ENCODE results near the gene URI1. TPM values are rescaled to one million over a fixed set of nuclear protein-coding genes. Genes with fewer than 3 reads are reported as not detected.

Gene URI1
- total RNA-seq, 1 experiment from 2014 or later: 56.0 TPM

- intact Hi-C loops (cut with micrococcal nuclease; ENCODE audit: unreplicated experiment): no loop called here
- no TSS peak for BruUV-seq (replicated peaks)
- H3K4me3 ChIP-seq: no peak overlapping the region
- no peak for DNase-seq
- H3K27me3 ChIP-seq (ENCODE audit: insufficient read depth, low read depth): peaks cover 30% of the 10 kb centered on the region
- no peak for TF ChIP-seq EZH2 (IDR thresholded peaks at IDR 0.05; ENCODE audit: low read depth)
- no peak for TF ChIP-seq CTCF (conservative IDR thresholded peaks at IDR 0.05)
- ChIA-PET POLR2A (ENCODE audit: unreplicated experiment) (no interaction called here), CTCF (no interaction called here)
- no peaks in the 10 kb centered on the region for H3K36me3 ChIP-seq (ENCODE audit: low read depth)
- H3K4me1 ChIP-seq (replicated peaks; ENCODE audit: insufficient read depth): no peaks in the 10 kb centered on the region
- no peaks in the 10 kb centered on the region for H4K20me1 ChIP-seq (ENCODE audit: insufficient read depth)
- no peaks in the 10 kb centered on the region for H3F3A ChIP-seq (ENCODE audit: insufficient read depth, low read depth)
- H3K79me2 ChIP-seq (ENCODE audit: low read depth): no peaks in the 10 kb centered on the region
- no peaks in the 10 kb centered on the region for H3K9me2 ChIP-seq (ENCODE audit: insufficient read depth)
- H3K27ac ChIP-seq: no peak overlapping the region
- H3K9me3 ChIP-seq (ENCODE audit: insufficient read depth, low read depth): no peaks in the 10 kb centered on the region
- H2AFZ ChIP-seq: no peak overlapping the region
- H3K4me2 ChIP-seq: no peak overlapping the region
These were observed 19.1 kb upstream of the URI1 start for GRCh38 chr19:29922972-29923371.

GRCh38 chr19:29923653-29924052 lies 18.4 kb upstream of the URI1 start:
- ChIA-PET CTCF (no interaction called here), POLR2A (ENCODE audit: unreplicated experiment) (no interaction called here)
- no peak for DNase-seq
- no peaks in the 10 kb centered on the region for H4K20me1 ChIP-seq (ENCODE audit: insufficient read depth)
- no peak overlapping the region for H3K4me2 ChIP-seq
- no peaks in the 10 kb centered on the region for H3K36me3 ChIP-seq (ENCODE audit: low read depth)
- no peaks in the 10 kb centered on the region for H3K9me3 ChIP-seq (ENCODE audit: insufficient read depth, low read depth)
- no peaks in the 10 kb centered on the region for H3K79me2 ChIP-seq (ENCODE audit: low read depth)
- peaks cover 29% of the 10 kb centered on the region for H3K27me3 ChIP-seq (ENCODE audit: insufficient read depth, low read depth)
- intact Hi-C loops (cut with micrococcal nuclease; ENCODE audit: unreplicated experiment): no loop called here
- no peaks in the 10 kb centered on the region for H3K9me2 ChIP-seq (ENCODE audit: insufficient read depth)
- H2AFZ ChIP-seq: no peak overlapping the region
- TF ChIP-seq CTCF (conservative IDR thresholded peaks at IDR 0.05): no peak
- no peak for TF ChIP-seq EZH2 (IDR thresholded peaks at IDR 0.05; ENCODE audit: low read depth)
- BruUV-seq (replicated peaks): no TSS peak
- no peaks in the 10 kb centered on the region for H3K4me1 ChIP-seq (replicated peaks; ENCODE audit: insufficient read depth)
- H3K4me3 ChIP-seq: no peak overlapping the region
- no peak overlapping the region for H3K27ac ChIP-seq
- H3F3A ChIP-seq (ENCODE audit: insufficient read depth, low read depth): no peaks in the 10 kb centered on the region

GRCh38 chr19:29926031-29926430 lies 16.0 kb upstream of the URI1 start:
- CTCF ChIA-PET: no interaction called here
- POLR2A ChIA-PET (ENCODE audit: unreplicated experiment): no interaction called here

More at GRCh38 chr19:29926031-29926430, 16.0 kb upstream of the URI1 start:
- DNase-seq: no peak
- Histone ChIP-seq H3F3A (ENCODE audit: insufficient read depth, low read depth) (no peaks in the 10 kb centered on the region), H3K9me3 (ENCODE audit: insufficient read depth, low read depth) (no peaks in the 10 kb centered on the region), H4K20me1 (ENCODE audit: insufficient read depth) (no peaks in the 10 kb centered on the region), H3K27me3 (ENCODE audit: insufficient read depth, low read depth) (peaks cover 26% of the 10 kb centered on the region), H3K9me2 (ENCODE audit: insufficient read depth) (no peaks in the 10 kb centered on the region), H3K79me2 (ENCODE audit: low read depth) (no peaks in the 10 kb centered on the region), H3K27ac (no peak overlapping the region), H3K4me3 (no peak overlapping the region), H3K4me1 (replicated peaks; ENCODE audit: insufficient read depth) (no peaks in the 10 kb centered on the region), H2AFZ (no peak overlapping the region), H3K4me2 (no peak overlapping the region), H3K36me3 (ENCODE audit: low read depth) (no peaks in the 10 kb centered on the region)
- intact Hi-C loops (cut with micrococcal nuclease; ENCODE audit: unreplicated experiment): no loop called here
- TF ChIP-seq CTCF (conservative IDR thresholded peaks at IDR 0.05) (no peak), EZH2 (IDR thresholded peaks at IDR 0.05; ENCODE audit: low read depth) (no peak)
- BruUV-seq (replicated peaks): no TSS peak

All from PC-9 (cell line).